UCSD-AML1 (cell line): ENCODE results near the gene REEP1.
"Not testable (repeated sequence)": the region's sequence is repeated elsewhere in the genome, so short reads cannot be mapped to it uniquely, and the experiment has no call there.

Experiments used
- DNase-seq: peaks from one replicate; lab custom pipeline; 2025; ENCODE audit not compliant: unreplicated experiment; lab: John Stamatoyannopoulos, UW

The REEP1 gene

GRCh38 chr2:86347401-86347800, 10.0 kb upstream of the REEP1 start:
- no peak for DNase-seq

GRCh38 chr2:86345783-86346370, 8.5 kb upstream of the REEP1 start:
- DNase-seq, result not testable (repeated sequence)

- no peak for DNase-seq
Measured at GRCh38 chr2:86344404-86344803, 7.0 kb upstream of the REEP1 start.

GRCh38 chr2:86342488-86342887, 5.1 kb upstream of the REEP1 start:
- DNase-seq, result no peak

GRCh38 chr2:86341470-86341869, 4.0 kb upstream of the REEP1 start:
- DNase-seq, result no peak

- DNase-seq, result no peak
Measured at GRCh38 chr2:86338778-86339295, 1.4 kb upstream of the REEP1 start.

- no peak for DNase-seq
Measured at GRCh38 chr2:86336675-86337243, 667 bp downstream of the REEP1 start.

GRCh38 chr2:86335865-86336674, 1.4 kb downstream of the REEP1 start:
- no peak for DNase-seq

GRCh38 chr2:86333378-86333777, 4.0 kb downstream of the REEP1 start:
- no peak for DNase-seq

- DNase-seq, result no peak
Measured at GRCh38 chr2:86332654-86333053, 4.8 kb downstream of the REEP1 start.

GRCh38 chr2:86331384-86331783, 6.0 kb downstream of the REEP1 start:
- no peak for DNase-seq

GRCh38 chr2:86330001-86330400, 7.4 kb downstream of the REEP1 start:
- no peak for DNase-seq

- no peak for DNase-seq
Measured at GRCh38 chr2:86323273-86324021, 14.0 kb downstream of the REEP1 start.

GRCh38 chr2:86319700-86320580, 17.5 kb downstream of the REEP1 start:
- DNase-seq, result no peak

GRCh38 chr2:86315084-86315483, 22.3 kb downstream of the REEP1 start:
- DNase-seq, result no peak

- no peak for DNase-seq
Measured at GRCh38 chr2:86314125-86314524, 23.3 kb downstream of the REEP1 start.

- no peak for DNase-seq
Measured at GRCh38 chr2:86313341-86313740, 24.1 kb downstream of the REEP1 start.

- no peak for DNase-seq
Measured at GRCh38 chr2:86311879-86312278, 25.5 kb downstream of the REEP1 start.

GRCh38 chr2:86309966-86310365, 27.5 kb downstream of the REEP1 start:
- no peak for DNase-seq

- no peak for DNase-seq
Measured at GRCh38 chr2:86308984-86309695, 28.3 kb downstream of the REEP1 start.
